IMR-90 (cell line): Measurements from ENCODE around the gene XPR1. TPM values are rescaled to one million over a fixed set of nuclear protein-coding genes. Genes with fewer than 3 reads are reported as not detected.

Source experiments
- ATAC-seq: fragments of 200-7000 bp; cut with Tn5 transposase; 2 replicates; pipeline ENCODE4 v1.9.1; 2020; ENCODE audit warnings: low read depth, mild to moderate bottlenecking, moderate library complexity
- BruUV-seq: library from RNA; stranded (reverse); fragments of 400-500 nt; replicated peaks from 2 replicates; lab custom pipeline; 2021; lab: Mats Ljungman, UMichigan
- CTCF ChIA-PET: fragments of 300-600 bp; formaldehyde crosslinking; extraction: SDS; loops from one replicate; lab custom pipeline; 2021; ENCODE audit warnings: antibody characterized with exemption; lab: Yijun Ruan, JAX
- POLR2A ChIA-PET: fragments of 300-600 bp; sonication (Branson Sonifier 250); formaldehyde crosslinking; loops from one replicate; lab custom pipeline; 2022; ENCODE audit warnings: antibody characterized with exemption; ENCODE audit not compliant: unreplicated experiment; lab: Charles Lee
- DNase-seq: peaks from one replicate; pipeline ENCODE4 v3.0.0; 2013
- H2AFZ ChIP-seq: replicated peaks from 2 replicates; pipeline ENCODE3; 2013; ENCODE audit warnings: low read length, mild to moderate bottlenecking; ENCODE audit not compliant: poor library complexity
- H2AK5ac ChIP-seq: 2 replicates; pipeline ENCODE4 v1.6.1; 2013; ENCODE audit warnings: low read depth, low read length, inconsistent platforms
- H2AK9ac ChIP-seq: replicated peaks from 2 replicates; pipeline ENCODE3; 2013; ENCODE audit warnings: mild to moderate bottlenecking, low read depth, low read length, moderate library complexity; ENCODE audit not compliant: poor library complexity
- H2BK120ac ChIP-seq: 2 replicates; pipeline ENCODE4 v1.6.1; 2013; ENCODE audit warnings: low read depth, low read length, inconsistent platforms
- H2BK15ac ChIP-seq: 3 replicates; pipeline ENCODE4 v1.6.1; 2013; ENCODE audit warnings: low read depth, low read length, inconsistent platforms
- H2BK20ac ChIP-seq: 2 replicates; pipeline ENCODE4 v1.6.1; 2013; ENCODE audit warnings: low read depth, mild to moderate bottlenecking, inconsistent platforms, low read length, moderate library complexity
- H2BK5ac ChIP-seq: 2 replicates; pipeline ENCODE4 v1.6.1; 2013; ENCODE audit warnings: mild to moderate bottlenecking, low read depth, low read length, inconsistent platforms; ENCODE audit not compliant: poor library complexity, severe bottlenecking
- H3K14ac ChIP-seq: replicated peaks from 2 replicates; pipeline ENCODE4 v1.6.1; 2013; ENCODE audit warnings: low read depth, low read length, inconsistent platforms
- H3K18ac ChIP-seq: 2 replicates; pipeline ENCODE4 v1.6.1; 2013; ENCODE audit warnings: low read depth, low read length, control low read depth
- H3K23ac ChIP-seq: 2 replicates; pipeline ENCODE4 v1.6.1; 2013; ENCODE audit warnings: low read depth, low read length, inconsistent platforms
- H3K27ac ChIP-seq: 2 replicates; pipeline ENCODE4 v1.5.1; 2013; ENCODE audit warnings: mild to moderate bottlenecking, control low read depth, low read length; ENCODE audit not compliant: insufficient read depth
- H3K27me3 ChIP-seq: 2 replicates; pipeline ENCODE4 v1.6.1; 2013; ENCODE audit warnings: low read length; ENCODE audit not compliant: control insufficient read depth, insufficient read depth
- H3K36me3 ChIP-seq: 2 replicates; pipeline ENCODE4 v1.6.1; 2013; ENCODE audit warnings: low read length, mixed read lengths; ENCODE audit not compliant: control insufficient read depth, insufficient read depth
- H3K4ac ChIP-seq: 2 replicates; pipeline ENCODE4 v1.6.1; 2013; ENCODE audit warnings: low read depth, low read length, inconsistent platforms
- H3K4me1 ChIP-seq: 2 replicates; pipeline ENCODE4 v1.6.1; 2013; ENCODE audit warnings: low read length, mixed read lengths; ENCODE audit not compliant: control insufficient read depth, insufficient read depth
- H3K4me2 ChIP-seq: 2 replicates; pipeline ENCODE4 v1.6.1; 2013; ENCODE audit warnings: low read depth, mild to moderate bottlenecking, control low read depth, low read length, moderate library complexity
- H3K4me3 ChIP-seq: 2 replicates; pipeline ENCODE4 v1.5.1; 2013; ENCODE audit warnings: low read depth, mild to moderate bottlenecking, control low read depth, low read length, moderate library complexity; ENCODE audit not compliant: insufficient read depth
- H3K56ac ChIP-seq: 2 replicates; pipeline ENCODE4 v1.6.1; 2013; ENCODE audit warnings: low read length, inconsistent platforms; ENCODE audit not compliant: insufficient read depth; ENCODE audit errors: extremely low read depth
- H3K79me1 ChIP-seq, 2 experiments: 2 replicates each; pipeline ENCODE4 v1.6.1; 2013; ENCODE audit warnings: low read length in 2 of 2, inconsistent platforms in 1 of 2, low read depth in 1 of 2
- H3K9ac ChIP-seq: 2 replicates; pipeline ENCODE4 v1.6.1; 2013; ENCODE audit warnings: low read depth, low read length, control low read depth
- H3K9me1 ChIP-seq: 2 replicates; pipeline ENCODE4 v1.6.1; 2013; ENCODE audit warnings: low read length, inconsistent platforms; ENCODE audit not compliant: insufficient read depth
- H3K9me3 ChIP-seq: 2 replicates; pipeline ENCODE4 v1.6.1; 2013; ENCODE audit warnings: low read length; ENCODE audit not compliant: control insufficient read depth, insufficient read depth
- H4K20me1 ChIP-seq: 2 replicates; pipeline ENCODE4 v1.6.1; 2013; ENCODE audit warnings: low read length, inconsistent platforms; ENCODE audit not compliant: insufficient read depth
- H4K5ac ChIP-seq: 2 replicates; pipeline ENCODE4 v1.6.1; 2013; ENCODE audit warnings: mild to moderate bottlenecking, low read depth, low read length, control low read depth
- H4K8ac ChIP-seq, 2 experiments: 2 replicates each; pipeline ENCODE4 v1.6.1; 2013; ENCODE audit warnings: low read depth in 2 of 2, low read length in 2 of 2, control low read depth in 1 of 2, inconsistent platforms in 1 of 2
- H4K91ac ChIP-seq: 2 replicates; pipeline ENCODE4 v1.6.1; 2013; ENCODE audit warnings: low read depth, low read length, inconsistent platforms; ENCODE audit not compliant: insufficient read depth
- CHD1 ChIP-seq: IDR thresholded peaks from 2 replicates; pipeline ENCODE4 v1.6.1; 2012; ENCODE audit warnings: low read depth, low read length, improper control_type of control experiment
- CTCF ChIP-seq: conservative IDR thresholded peaks from 2 replicates; pipeline ENCODE4 v1.5.1; 2012; ENCODE audit warnings: mild to moderate bottlenecking, low read depth, low read length, improper control_type of control experiment
- ELK1 ChIP-seq: fragments of 150-350 bp; IDR thresholded peaks from 2 replicates; pipeline ENCODE4 v1.6.1; 2016; ENCODE audit warnings: low read depth, mild to moderate bottlenecking, low read length, moderate library complexity, borderline replicate concordance
- NFE2L2 ChIP-seq: fragments of 150-350 bp; IDR thresholded peaks from 2 replicates; pipeline ENCODE4 v1.6.1; 2016; ENCODE audit warnings: low read depth, mild to moderate bottlenecking, low read length
- POLR2A ChIP-seq: IDR thresholded peaks from 2 replicates; pipeline ENCODE4 v1.6.1; 2012; ENCODE audit warnings: mild to moderate bottlenecking, low read depth, low read length
- RCOR1 ChIP-seq: IDR thresholded peaks from 2 replicates; pipeline ENCODE4 v1.6.1; 2012; ENCODE audit warnings: mild to moderate bottlenecking, low read length, improper control_type of control experiment; ENCODE audit not compliant: insufficient replicate concordance
- SMC3 ChIP-seq: fragments of 150-350 bp; IDR thresholded peaks from 2 replicates; pipeline ENCODE4 v1.6.1; 2016; ENCODE audit warnings: low read depth, mild to moderate bottlenecking, antibody characterized with exemption, low read length, moderate library complexity
- WGBS, 2 experiments: methylation state at CpG; one replicate each; pipeline versions ENCODE4 v1.1.5 to v1.1.7; 2013; ENCODE audit warnings: missing lambda C conversion rate in 2 of 2; ENCODE audit not compliant: insufficient read length in 1 of 2; ENCODE audit errors: extremely low coverage in 2 of 2; 5-methylcytosine and 5-hydroxymethylcytosine counted together
- dilution Hi-C: fragments of 300-500 bp; cut with HindIII; formaldehyde crosslinking; loops from one replicate; pipeline ENCODE4 v1.14.3; 2018; ENCODE audit warnings: low sequenced_read_pairs; ENCODE audit not compliant: unreplicated experiment
- in situ Hi-C: fragments of 300-500 bp; cut with MboI; formaldehyde crosslinking; loops from 3 replicates; pipeline ENCODE4 v1.14.3; 2019; ENCODE audit warnings: low sequenced_read_pairs, inconsistent platforms, mixed read lengths
- intact Hi-C: fragments of 100-400 bp; cut with micrococcal nuclease; formaldehyde crosslinking; loops from 2 replicates; pipeline ENCODE4 v1.10.0; 2022
- polyA plus RNA-seq, 3 experiments: library from polyadenylated mRNA; depleted of rRNA; stranded (reverse); fragments of >200 nt; gene quantifications; 2 replicates each; pipeline ENCODE4 v1.2.3, GENCODE V29; 2012; ENCODE audit warnings: low replicate concordance in 1 of 3
- total RNA-seq: library from RNA; depleted of rRNA; stranded (reverse); fragments of >200 nt; gene quantifications from 2 replicates; pipeline ENCODE4 v1.2.3, GENCODE V29; 2012

The XPR1 gene
- total and polyA plus RNA-seq, 2 of the 4 experiments (the other 2 are of a cell fraction) = 11.8 to 25.1 TPM

GRCh38 chr1:180791806-180792205 is 160.0 kb downstream of the XPR1 start:
- no peak overlapping the region for H3K18ac ChIP-seq
- peak; percentile 17 for DNase-seq
- no peak overlapping the region for H2BK20ac ChIP-seq
- H2BK15ac ChIP-seq = no peak overlapping the region
- H4K8ac ChIP-seq = 0 out of 4 replicates have a peak overlapping the region, but pooled peaks of 1 of the 2 experiments have one; percentile 2
- H3K4me1 ChIP-seq = peaks cover 2% of the 10 kb centered on the region; the same call in 1 of the 2 replicates
- no peak overlapping the region for H3K4ac ChIP-seq
- no peaks in the 10 kb centered on the region for H3K9me3 ChIP-seq
- H2BK120ac ChIP-seq = no peak overlapping the region
- ChIA-PET POLR2A (no interaction called here), CTCF (interaction anchor here (1.3 kb wide), 1 partner anchor 13 kb away, joined by 3 read pairs; no protein-coding TSS in a partner anchor)
- H3K79me1 ChIP-seq = peaks cover under 1 to 15% of the 10 kb centered on the region in 2 experiments; a peak in 3 of 4 replicates
- no peak overlapping the region for H2AFZ ChIP-seq
- H2AK9ac ChIP-seq = no peak overlapping the region
- dilution Hi-C loops (no loop called here), in situ Hi-C loops (no loop called here), intact Hi-C loops (no loop called here)
- TF ChIP-seq RCOR1 = no peak
- TF ChIP-seq POLR2A = no peak
- no peak for TF ChIP-seq CTCF
- no peak for TF ChIP-seq ELK1
- TF ChIP-seq SMC3 = no peak
- no peak for TF ChIP-seq CHD1
- TF ChIP-seq NFE2L2 = no peak
- no peak overlapping the region for H2AK5ac ChIP-seq
- H3K9ac ChIP-seq = no peak overlapping the region
- no peak overlapping the region for H4K5ac ChIP-seq
- BruUV-seq = no TSS peak
- no peak overlapping the region for H3K56ac ChIP-seq
- H3K4me2 ChIP-seq = no peak overlapping the region
- H3K36me3 ChIP-seq = 0 out of 2 replicates have a peak, but pooled peaks cover 1% of the 10 kb centered on the region
- H3K14ac ChIP-seq = no peak overlapping the region
- H3K4me3 ChIP-seq = no peak overlapping the region
- H4K20me1 ChIP-seq = no peaks in the 10 kb centered on the region
- H3K23ac ChIP-seq = no peak overlapping the region
- WGBS, 2 experiments = 100% methylated on average over 1 of the region's 3 CpGs; no CpG with 5 or more reads in 1 of the 2 experiments
- H4K91ac ChIP-seq = no peak overlapping the region
- no peaks in the 10 kb centered on the region for H3K27me3 ChIP-seq
- no peaks in the 10 kb centered on the region for H3K9me1 ChIP-seq
- no peak overlapping the region for H3K27ac ChIP-seq
- H2BK5ac ChIP-seq = no peak overlapping the region
- ATAC-seq = no peak
